RWPE1 (cell line): ENCODE measurements around the gene ERBB4.
A peak's percentile ranks its signal among the peaks of the same experiment; 100 is the strongest.

Experiments
- CTCF ChIA-PET: fragments of 350-600 bp; sonication (Branson Sonifier 250); formaldehyde crosslinking; extraction: SDS; loops from one replicate; lab custom pipeline; 2021; lab: Yijun Ruan, JAX
- POLR2A ChIA-PET: fragments of 400-600 bp; formaldehyde crosslinking; extraction: SDS; loops from one replicate; lab custom pipeline; 2020; ENCODE audit warnings: antibody characterized with exemption; ENCODE audit not compliant: low non-redundant PET; lab: Yijun Ruan, JAX
- DNase-seq: peaks from one replicate; pipeline ENCODE4 v3.0.0; 2012; ENCODE audit warnings: low spot score
- H3K27ac ChIP-seq: fragments of 450-650 bp; 2 replicates; pipeline ENCODE4 v1.5.1; 2017
- TF ChIP-seq, protein P1 (sequence below): fragments of 450-650 bp; conservative IDR thresholded peaks from 2 replicates; pipeline ENCODE4 v1.5.1; 2017; ENCODE audit warnings: low read depth, mild to moderate bottlenecking

ERBB4 gene

DNA sequence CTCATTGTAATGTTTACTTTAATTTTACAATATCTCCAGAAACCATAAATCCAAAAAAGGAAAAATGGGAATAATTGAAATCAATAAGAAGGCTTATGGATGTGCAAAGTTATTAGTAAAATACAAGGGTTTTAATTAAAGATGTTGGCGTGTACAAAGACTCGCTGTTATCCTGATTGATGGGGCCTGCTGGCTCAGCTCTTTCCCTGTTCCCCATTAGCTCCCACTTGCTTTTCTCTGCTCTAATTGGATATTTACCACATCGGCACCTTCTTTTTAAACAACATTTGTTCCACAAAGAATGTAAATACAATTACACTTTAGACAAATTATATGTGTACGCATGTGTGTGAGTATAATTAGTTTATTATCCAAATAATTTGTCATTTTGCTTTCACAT lies 796.6 kb downstream of the ERBB4 start:
- no peak for DNase-seq
- ChIA-PET POLR2A (no interaction called here), CTCF (interaction anchor here (0.6 kb wide), 1 partner anchor 454 kb away, joined by 3 read pairs; no protein-coding TSS in a partner anchor)
- TF ChIP-seq, protein P1, sequence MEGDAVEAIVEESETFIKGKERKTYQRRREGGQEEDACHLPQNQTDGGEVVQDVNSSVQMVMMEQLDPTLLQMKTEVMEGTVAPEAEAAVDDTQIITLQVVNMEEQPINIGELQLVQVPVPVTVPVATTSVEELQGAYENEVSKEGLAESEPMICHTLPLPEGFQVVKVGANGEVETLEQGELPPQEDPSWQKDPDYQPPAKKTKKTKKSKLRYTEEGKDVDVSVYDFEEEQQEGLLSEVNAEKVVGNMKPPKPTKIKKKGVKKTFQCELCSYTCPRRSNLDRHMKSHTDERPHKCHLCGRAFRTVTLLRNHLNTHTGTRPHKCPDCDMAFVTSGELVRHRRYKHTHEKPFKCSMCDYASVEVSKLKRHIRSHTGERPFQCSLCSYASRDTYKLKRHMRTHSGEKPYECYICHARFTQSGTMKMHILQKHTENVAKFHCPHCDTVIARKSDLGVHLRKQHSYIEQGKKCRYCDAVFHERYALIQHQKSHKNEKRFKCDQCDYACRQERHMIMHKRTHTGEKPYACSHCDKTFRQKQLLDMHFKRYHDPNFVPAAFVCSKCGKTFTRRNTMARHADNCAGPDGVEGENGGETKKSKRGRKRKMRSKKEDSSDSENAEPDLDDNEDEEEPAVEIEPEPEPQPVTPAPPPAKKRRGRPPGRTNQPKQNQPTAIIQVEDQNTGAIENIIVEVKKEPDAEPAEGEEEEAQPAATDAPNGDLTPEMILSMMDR: no peak
- H3K27ac ChIP-seq: no peak overlapping the region

DNA sequence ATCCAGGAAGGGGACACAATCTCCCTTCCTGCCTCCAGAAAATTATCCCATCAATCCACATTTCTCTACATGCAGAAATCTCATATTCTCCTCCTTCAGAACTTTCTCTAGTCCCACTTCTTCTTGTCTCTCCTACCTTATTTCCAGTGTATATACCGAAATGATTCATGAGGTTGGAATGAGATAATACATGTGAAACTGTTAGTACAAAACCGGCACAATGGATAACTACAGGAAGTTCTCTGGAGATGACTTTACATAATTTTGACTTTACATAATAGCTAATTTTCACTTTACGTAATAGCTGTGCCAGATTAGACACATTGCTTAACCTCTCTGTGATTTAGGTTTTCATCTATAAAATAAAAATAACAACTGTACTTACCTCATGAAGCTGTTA lies 801.3 kb downstream of the ERBB4 start:
- no peak overlapping the region for H3K27ac ChIP-seq
- CTCF ChIA-PET: interaction anchor here (0.7 kb wide), 1 partner anchor 190 kb away, joined by 3 read pairs; no protein-coding TSS in a partner anchor
- DNase-seq: peak; percentile 9
- TF ChIP-seq, protein P1: no peak
- POLR2A ChIA-PET: no interaction called here

DNA sequence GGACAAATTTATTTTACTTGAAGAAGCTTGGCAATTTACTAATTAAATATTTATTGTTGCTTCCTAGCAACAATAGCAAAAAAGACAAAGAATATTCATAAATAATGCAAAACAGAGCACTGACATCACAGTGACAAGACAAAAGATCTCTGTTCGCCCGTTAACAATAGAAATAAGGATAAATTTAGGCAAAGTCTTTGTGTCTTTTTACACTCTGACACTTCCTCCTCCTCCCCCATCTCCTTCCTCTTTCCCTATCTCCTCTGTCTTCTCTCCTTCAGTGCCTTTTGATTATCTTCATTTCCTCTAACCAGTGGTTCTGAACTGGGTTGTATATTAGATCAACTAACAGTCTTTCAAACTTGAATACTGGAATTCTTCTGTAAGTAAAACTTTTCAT lies 808.4 kb downstream of the ERBB4 start:
- no peak overlapping the region for H3K27ac ChIP-seq
- ChIA-PET POLR2A (no interaction called here), CTCF (interaction anchor here (0.8 to 0.9 kb wide), 2 partner anchors 15 to 16 kb away, joined by 3 to 5 read pairs; no protein-coding TSS in a partner anchor)
- TF ChIP-seq, protein P1: no peak
- DNase-seq: no peak

- TF ChIP-seq, protein P1: no peak
- POLR2A ChIA-PET: no interaction called here
- CTCF ChIA-PET: no interaction called here
- no peak overlapping the region for H3K27ac ChIP-seq
- DNase-seq: no peak
Observed at GRCh38 chr2:211729433-211729832, 809.2 kb downstream of the ERBB4 start.

- TF ChIP-seq, protein P1: no peak
- CTCF ChIA-PET: no interaction called here
- H3K27ac ChIP-seq: no peak overlapping the region
- POLR2A ChIA-PET: no interaction called here
- DNase-seq: no peak
Observed at GRCh38 chr2:211724933-211725332, 813.7 kb downstream of the ERBB4 start.

GRCh38 chr2:211723398-211723797 lies 815.2 kb downstream of the ERBB4 start:
- CTCF ChIA-PET: no interaction called here
- POLR2A ChIA-PET: no interaction called here
- TF ChIP-seq, protein P1: no peak

More at GRCh38 chr2:211723398-211723797, 815.2 kb downstream of the ERBB4 start:
- no peak for DNase-seq
- no peak overlapping the region for H3K27ac ChIP-seq
